CD4-positive, alpha-beta T cell treated with Interleukin-6 for 4 hours (primary cell): ENCODE measurements around the gene INKA2.
A peak's percentile ranks its signal among the peaks of the same experiment; 100 is the strongest.

Experiments used
- DNase-seq: peaks from one replicate; pipeline ENCODE4 v3.0.0-alpha.2; 2020; ENCODE audit warnings: mixed read lengths

The INKA2 gene

GRCh38 chr1:111739194-111739924 lies at the start of gene INKA2:
Gene INKA2 (minus strand): TSS chr1:111739395. CDS start chr1:111739242, 153 bp downstream.
- DNase-seq = peak; percentile 75

DNA sequence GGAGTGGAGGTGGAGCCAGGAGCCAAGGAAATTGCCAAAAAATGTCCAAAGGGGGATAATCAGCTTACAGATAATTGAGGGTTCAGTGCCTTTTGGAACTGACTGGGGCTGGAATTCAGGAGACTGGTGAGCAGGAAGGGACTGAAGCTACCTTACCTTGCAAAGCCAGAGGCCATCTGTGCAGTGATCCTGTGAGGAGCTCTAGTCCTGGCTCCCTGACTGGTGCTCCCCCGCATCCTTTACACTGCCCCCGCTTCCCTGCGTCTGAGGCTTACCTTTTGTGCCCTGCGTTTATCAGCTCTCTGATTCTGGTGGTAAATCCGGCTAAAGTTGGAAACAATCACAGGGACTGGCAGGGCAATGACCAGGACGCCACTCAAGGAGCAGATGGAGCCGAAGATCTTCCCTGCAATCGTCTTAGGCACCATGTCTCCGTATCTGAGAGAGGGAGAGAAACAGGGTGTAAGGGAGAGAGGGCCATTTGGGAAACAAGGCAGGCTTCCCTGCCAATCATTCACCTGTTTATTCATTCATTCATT lies 47.5 kb upstream of the INKA2 start:
- no peak for DNase-seq

DNA sequence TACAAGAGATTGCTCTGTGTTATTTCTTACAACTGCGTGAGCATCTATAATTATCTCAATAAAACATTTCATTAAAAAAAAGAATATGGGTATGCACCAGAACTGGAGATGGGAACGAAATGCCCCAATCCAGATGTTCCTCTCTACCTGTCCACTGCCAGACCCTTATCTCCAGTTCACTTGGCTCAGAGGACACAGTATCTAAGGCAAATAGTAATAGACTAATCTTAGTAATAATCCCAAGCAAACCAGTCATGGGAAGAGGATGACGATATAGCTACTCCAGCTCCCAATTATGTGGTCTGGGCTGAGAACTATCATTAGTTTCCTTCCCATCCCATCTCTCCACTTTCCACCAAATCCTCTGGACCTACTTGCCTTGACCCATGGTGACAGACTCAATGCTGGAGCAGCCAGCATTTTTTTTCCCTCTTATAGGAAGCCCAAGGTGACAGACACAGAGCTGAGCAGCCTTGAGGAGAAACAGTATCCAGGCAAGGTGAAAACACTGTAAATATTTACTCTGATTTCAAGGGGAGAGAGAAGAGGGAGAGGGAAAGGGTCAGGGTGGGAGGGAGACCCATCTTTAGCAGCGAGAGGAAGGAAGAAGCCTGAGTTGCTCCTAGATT lies 45.2 kb upstream of the INKA2 start:
- no peak for DNase-seq

GRCh38 chr1:111779546-111779945 lies 40.4 kb upstream of the INKA2 start:
- DNase-seq = no peak

DNA sequence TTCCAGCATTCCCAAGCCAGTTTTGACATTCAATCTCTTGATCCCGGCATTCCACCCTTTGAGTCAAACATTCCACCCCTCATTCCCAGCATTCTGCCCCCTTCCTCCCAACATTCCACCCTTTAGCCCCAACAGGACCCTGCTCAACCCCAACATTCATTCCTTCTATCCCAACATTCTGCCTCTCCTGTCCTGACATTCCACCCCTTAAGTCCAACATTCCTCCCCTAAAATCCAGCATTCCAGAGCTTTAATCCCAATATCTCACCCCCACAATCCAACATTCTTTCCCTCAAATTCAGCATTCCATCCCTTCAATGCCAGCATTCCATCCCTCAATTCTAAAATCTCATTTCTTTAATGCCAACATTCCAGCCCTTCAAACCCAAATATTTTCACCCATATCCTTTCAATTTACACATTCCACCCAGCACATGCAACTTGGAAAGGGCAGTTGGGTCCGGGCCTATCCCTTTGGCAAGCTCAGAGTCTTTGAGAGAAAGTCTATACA lies 39.4 kb upstream of the INKA2 start:
- no peak for DNase-seq

DNA sequence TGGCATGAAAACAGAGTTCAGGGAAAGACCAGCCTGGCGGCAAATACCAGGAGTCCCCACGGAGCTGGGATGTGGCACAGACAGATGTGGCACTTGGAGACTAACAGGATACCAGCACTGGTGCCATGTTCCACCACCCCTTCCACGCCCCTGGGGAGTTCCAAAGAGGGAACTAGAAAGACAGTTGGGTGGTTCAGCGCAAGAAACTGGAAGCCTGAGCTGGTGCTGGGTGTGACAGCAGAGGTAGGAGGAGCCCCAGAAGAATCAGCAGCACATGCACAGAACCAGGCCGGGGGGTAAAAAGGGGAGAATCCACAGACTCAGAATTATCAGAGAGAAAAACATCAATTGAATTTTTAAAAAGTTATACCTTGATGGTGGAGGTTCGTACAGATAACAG lies 38.9 kb upstream of the INKA2 start:
- no peak for DNase-seq

- no peak for DNase-seq
Measured at GRCh38 chr1:111777301-111777700, 38.1 kb upstream of the INKA2 start.

DNA sequence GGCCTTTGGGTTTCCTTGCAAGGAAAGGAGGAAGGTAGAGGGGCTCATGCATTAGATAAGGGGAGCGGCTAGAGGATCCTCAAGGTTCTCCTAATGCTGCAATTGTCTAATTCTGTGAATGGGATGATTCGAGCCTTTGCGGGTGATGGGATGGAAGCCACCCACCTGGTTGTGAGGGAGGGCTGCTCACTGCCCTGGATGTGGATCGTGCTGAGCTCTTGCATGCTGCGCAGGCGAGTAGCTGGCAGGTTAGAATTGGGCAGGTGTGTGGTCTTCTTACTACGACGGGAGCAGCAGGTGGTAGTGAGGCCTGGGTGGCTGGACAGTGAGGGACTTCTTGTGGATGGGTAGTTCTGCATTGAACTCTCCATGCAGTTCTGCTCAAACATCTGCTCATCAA lies 37.7 kb upstream of the INKA2 start:
- no peak for DNase-seq

- DNase-seq = no peak
Measured at GRCh38 chr1:111776391-111776790, 37.2 kb upstream of the INKA2 start.

DNA sequence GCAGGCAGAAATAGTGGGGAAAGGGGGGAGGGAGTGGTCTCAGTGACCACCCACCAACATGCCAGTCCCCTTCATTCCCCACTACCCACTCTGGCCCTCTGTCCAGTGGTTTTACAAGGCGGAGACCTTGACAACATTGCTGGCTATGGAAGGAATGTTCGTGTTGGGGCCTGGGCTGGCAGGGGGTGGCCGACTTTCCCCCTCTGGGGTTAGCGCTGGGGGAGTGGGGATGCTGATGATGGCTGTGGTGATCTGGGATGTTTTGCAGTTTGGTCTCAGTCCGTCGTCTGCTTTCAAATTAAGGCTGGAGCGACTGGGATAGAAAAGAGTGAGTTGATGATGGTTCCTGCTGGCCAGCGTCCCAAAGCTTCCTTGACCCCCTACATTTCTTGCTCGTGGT lies 36.8 kb upstream of the INKA2 start:
- DNase-seq = no peak

DNA sequence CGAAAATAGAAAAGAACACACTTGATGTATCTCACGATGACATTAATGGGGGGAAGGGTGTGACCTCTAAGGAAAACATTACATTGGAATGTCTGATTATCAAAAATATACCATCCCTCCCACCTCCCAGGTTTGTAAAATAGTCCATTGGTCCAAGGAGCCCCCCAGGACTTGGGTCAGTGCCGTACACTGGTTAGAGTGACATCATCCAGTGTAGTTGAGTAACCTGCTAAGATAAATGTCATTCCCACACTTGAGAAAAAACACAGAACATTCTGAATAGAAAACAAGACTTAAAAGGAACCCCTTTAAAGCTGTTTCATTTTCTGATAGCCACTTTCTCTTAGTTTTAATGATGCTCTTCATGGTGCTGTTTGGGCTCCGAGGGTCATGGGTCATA lies 31.7 kb upstream of the INKA2 start:
- DNase-seq = no peak

- peak; percentile 65 for DNase-seq
Measured at GRCh38 chr1:111769517-111770146, 30.4 kb upstream of the INKA2 start.

DNA sequence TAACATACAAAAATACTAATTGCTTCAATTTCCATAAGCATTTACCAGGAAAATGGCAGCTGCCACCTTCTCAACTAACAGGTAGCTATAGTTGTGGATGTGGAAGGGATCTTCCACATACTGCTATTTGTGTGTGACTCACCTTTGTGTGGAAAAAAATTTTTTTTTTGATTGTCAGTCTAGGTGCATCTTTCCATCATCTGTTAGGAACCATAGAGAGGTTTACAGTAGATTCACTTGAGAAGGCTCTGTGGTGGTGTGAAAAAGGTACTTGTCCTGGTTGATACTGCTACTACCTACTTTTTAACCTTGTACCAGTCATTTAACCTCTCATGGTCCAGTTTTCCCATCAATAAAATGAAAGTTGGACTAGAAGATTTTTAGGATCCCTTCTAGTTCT lies 29.4 kb upstream of the INKA2 start:
- no peak for DNase-seq

GRCh38 chr1:111768023-111768422 lies 28.8 kb upstream of the INKA2 start:
- no peak for DNase-seq

DNA sequence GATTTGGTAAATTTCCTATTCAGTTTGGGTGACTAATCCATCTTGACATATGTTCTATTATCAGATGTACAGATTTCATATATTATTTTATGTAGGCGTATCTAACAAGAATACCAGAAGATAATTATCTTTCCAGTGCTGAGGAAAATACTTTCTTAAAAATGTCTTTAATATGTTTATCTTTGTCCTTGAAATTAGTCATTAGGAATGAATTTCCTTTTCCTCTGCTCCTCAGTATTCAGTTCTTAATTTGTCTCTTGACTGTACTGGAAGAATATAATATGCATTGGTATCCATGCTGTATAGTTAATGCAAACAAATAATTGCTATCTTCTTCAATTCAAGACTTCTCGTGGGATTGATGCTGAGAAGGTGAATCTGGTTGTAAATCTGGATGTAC lies 23.1 kb upstream of the INKA2 start:
- no peak for DNase-seq

- no peak for DNase-seq
Measured at GRCh38 chr1:111761717-111762116, 22.5 kb upstream of the INKA2 start.

- no peak for DNase-seq
Measured at GRCh38 chr1:111758373-111758772, 19.2 kb upstream of the INKA2 start.

DNA sequence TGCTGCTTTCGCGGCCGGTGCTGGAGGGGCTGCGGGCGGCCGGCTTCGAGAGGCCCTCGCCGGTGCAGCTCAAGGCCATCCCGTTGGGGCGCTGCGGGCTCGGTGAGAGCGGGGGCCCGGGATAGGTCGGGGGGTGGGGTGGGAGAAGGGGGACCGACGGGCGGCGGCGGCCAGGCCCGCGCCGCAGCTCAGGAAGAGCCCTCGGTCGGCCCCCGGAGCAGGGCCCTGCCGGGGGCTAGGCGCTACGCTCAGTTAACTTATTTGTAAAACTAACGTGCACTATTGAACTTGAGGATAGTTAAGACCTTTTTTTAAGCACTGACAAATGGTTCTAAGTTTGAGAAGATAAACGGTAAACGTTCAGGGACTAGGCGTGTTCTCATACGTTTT lies 16.9 kb upstream of the INKA2 start:
- DNase-seq = no peak

DNA sequence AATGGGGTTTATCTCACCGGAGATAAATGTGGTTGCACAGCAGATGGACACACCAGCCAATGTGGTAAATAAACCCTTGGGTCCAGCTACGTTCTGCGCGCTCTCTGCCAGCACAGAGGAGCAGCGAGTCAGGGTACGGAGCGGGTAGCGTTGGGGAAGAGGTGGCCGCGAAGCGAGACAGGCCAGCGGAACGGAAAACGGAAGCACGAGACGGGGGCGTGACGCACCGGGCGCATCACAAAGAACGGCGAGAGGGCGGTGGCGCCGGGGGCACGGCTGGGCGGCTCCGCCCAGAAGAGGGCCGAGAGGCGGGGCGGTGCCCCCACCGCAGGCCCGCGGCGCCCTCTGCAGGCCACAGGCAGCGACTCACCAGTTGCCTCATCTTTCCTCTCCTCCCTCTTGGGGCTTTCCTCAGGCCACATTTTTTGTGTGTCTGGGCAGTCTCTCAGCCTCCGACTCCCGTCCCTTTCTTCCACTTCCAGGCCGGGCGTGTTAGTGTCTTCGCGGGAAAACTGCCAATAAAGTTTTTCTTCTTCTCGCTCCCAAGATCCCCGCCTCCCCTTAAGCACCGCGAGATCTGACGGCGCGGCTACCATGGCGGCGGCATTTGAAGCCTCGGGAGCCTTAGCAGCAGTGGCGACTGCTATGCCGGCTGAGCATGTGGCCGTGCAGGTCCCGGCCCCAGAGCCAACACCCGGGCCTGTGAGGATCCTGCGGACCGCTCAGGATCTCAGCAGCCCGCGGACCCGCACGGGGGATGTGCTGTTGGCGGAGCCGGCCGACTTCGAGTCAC lies 16.3 kb upstream of the INKA2 start, which contains the start of gene DDX20:
TSS of gene DDX20 (plus strand) at position 571 of the 793 bp plus-strand sequence. CDS start at position 595, 24 bp downstream.
- peak; percentile 95 for DNase-seq

DNA sequence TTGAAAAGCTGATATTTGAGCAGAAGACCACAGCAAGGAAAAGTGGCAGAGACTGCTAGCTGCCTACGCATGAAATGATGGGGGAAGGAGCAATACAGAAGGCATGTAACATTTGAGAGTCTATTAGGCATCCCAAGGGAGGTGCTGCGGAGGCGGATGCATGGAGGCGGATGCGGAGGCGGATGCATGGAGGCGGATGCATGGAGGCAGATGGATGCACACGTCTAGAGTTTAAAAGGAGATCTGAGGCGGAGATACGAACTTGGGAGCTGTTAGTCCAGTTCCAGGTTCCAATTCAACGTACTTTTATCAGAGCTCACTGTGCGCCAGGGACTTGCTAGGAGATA lies 15.8 kb upstream of the INKA2 start:
- peak; percentile 36 for DNase-seq

- DNase-seq = no peak
Measured at GRCh38 chr1:111751906-111752575, 12.8 kb upstream of the INKA2 start.

DNA sequence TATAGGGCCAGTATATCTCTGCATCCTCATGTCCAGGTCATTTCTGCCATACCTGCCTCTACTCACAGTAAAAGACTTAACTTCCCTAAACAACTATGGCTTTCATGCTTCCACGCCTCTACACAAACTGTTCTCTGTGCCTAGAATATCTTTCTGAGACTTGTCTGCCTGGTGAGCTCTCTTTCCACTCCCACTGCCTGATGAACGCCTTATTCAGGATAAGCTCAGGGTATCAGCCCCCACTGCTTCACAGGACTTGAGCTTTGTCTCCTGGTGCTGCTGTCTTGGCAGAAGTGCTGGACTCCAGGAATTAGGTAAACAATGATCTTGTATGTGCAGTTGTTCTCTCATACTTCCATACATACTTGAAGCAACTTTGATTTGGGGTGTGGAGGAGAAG lies 11.7 kb upstream of the INKA2 start:
- DNase-seq = no peak
